GF-D8 (cell line): ENCODE data around the gene FAIM2.
A peak's percentile ranks its signal among the peaks of the same experiment; 100 is the strongest.

ENCODE experiments used
- DNase-seq: peaks from one replicate; lab custom pipeline; 2025; lab: John Stamatoyannopoulos, UW

FAIM2 gene

GRCh38 chr12:49903700-49904423, at the start of gene FAIM2:
TSS of gene FAIM2 (minus strand) at chr12:49903900. CDS start at chr12:49903792, 108 bp downstream.
- DNase-seq: no peak

GRCh38 chr12:49953151-49953550, 49.5 kb upstream of the FAIM2 start:
- DNase-seq: no peak

DNA sequence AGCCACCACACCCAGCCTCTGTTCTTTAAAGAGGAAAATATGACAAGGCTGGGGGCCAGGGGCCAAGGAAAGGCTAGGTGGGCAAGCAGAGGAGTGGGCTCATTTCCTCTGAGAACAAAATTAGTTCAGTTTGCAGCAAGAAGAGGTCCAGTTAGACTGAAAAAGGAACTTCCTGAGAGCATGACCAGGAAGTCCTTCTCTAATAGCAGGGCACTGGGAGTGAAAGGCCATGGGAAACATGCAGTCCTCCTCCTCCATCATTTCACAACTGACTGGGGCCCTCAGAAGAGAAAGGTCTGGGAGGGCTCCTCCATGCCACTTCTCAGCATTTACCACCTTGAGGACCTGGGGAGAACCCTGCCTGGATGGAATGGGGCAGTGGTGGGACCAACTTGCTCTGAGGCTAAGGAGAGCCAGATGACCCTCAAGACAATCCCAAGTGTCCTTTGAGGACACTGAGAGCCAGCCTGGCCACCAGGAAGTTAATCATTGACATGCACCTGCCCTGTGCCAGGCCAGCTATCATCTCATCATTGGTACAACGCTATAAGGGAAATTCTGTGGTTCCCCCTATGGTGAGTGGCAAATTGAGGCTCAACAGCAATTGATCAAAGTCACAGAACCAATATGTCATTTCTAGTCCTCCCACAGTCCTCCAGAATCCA, 48.8 kb upstream of the FAIM2 start:
- no peak for DNase-seq

GRCh38 chr12:49951411-49952240, 47.9 kb upstream of the FAIM2 start:
- no peak for DNase-seq

DNA sequence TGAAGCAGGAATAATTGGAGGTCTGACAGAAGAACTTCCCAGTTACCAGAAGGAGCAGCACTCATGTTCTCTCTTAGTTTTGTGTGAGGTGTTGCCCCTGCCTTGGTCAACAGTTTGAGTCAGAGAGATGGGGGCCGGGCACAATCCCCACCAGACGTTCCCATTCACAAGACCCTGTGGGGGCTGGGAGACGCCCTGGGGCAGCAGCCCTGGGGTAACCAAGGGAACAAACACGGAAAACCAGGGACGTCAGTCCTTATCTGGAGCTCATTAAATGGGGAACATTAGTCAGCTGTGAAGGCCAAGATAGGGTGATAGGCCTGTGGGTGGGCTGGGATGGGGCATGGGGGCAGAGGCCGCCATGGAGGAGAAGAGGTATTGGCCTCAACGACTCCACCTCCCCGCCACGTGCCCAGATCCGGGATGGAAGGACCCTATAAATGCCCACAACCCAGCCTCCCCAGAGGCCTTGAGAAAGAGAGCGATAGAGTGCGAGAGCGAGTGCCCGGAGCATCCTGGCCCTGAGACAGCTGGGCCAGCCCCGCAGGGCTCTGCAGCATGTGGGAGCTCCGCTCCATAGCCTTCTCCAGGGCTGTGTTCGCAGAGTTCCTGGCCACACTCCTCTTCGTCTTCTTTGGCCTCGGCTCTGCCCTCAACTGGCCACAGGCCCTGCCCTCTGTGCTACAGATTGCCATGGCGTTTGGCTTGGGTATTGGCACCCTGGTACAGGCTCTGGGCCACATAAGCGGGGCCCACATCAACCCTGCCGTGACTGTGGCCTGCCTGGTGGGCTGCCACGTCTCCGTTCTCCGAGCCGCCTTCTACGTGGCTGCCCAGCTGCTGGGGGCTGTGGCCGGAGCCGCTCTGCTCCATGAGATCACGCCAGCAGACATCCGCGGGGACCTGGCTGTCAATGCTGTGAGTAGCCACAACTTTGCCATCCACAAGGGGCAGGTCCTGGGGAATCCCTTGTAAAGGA, 46.9 kb upstream of the FAIM2 start, which contains the start of gene AQP2:
AQP2 (plus strand) TSS at position 465 of the 979 bp plus-strand sequence; CDS start at position 559, 94 bp downstream.
- no peak for DNase-seq

GRCh38 chr12:49949866-49950265, 46.2 kb upstream of the FAIM2 start:
- no peak for DNase-seq

DNA sequence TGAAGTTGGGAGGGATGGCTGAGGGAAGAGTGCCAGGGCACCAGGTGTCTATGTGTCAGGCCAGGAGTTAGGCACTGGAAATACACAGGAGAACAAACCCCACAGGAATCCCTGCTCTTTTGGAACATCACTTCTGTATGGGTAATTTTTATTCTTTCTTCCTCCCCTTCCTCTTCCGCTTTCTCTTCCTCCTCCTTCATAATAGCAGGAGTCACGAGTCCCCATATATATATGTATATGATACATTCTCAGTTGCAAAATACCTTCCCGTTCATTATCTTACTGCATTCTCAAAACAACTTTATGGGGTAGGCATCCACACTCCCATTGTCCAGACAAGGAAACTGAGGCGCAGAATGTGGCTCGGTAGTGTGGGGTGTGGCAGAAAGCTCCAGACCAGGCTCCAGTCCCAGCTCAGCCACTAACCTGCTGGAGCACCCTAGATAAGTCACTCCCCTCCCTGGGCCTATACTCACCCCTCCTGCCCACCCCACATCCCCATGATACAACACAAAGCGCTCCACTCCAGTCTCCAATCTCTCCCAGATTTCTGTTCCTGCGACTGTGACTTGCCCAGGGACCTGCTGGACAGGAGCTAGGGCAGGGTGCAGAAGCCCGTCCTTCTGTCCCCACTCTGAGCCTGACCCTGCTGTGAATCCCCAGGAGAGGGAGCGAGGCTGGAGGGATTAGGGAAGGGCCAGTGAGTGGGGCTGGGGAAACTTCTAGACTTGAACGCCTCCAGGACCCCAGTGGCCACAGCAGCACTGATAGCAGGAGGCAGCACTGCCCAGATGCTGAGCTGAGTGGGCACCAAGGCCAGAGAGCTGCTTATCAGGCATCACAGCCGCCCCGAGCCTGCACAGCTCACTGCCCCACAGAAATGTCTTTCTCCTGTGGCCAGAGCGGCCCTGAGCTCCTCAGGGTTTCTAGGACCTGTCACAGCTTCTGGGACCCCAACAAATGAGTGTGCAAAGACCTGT, 45.5 kb upstream of the FAIM2 start:
- DNase-seq: no peak

GRCh38 chr12:49947593-49948226, 44.0 kb upstream of the FAIM2 start:
- DNase-seq: no peak

DNA sequence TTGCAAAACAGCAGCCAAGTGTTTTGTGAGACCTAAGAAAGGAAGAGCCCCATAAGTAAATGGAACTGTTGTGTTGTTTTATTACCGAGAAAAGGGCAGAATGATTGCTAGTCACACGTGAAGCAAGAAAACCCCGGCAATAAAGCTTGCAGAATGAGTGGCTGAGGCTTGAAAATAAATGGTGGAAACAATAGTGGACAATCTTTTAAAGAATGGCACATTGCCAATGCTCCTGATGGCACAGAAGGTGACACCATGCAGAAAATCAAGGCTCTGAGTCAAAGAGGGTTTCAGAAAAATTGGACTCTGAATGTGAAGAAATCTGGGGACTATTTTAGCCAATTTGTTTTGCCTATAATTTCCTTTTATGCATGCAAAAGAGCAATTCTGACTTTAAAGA, 42.8 kb upstream of the FAIM2 start:
- DNase-seq: no peak

DNA sequence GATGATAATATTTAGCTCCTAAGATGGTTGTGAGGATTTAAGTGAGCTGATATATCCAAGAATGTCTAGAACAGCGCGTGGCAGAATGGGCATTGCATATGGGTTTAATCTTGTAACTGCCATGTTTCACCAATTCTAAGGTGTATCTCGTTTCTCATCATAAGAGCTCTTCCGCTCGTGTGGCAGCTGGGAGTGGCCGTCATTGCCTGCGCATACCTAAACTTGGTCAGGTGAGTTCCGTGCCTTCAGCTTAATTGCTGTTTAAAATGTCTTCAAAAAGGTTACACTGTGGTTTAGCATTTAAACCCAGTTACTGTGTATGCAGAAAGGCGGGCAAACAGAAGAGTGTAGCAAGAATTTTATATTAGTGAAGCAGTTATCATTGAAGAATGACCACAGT, 42.4 kb upstream of the FAIM2 start:
- DNase-seq: no peak

DNA sequence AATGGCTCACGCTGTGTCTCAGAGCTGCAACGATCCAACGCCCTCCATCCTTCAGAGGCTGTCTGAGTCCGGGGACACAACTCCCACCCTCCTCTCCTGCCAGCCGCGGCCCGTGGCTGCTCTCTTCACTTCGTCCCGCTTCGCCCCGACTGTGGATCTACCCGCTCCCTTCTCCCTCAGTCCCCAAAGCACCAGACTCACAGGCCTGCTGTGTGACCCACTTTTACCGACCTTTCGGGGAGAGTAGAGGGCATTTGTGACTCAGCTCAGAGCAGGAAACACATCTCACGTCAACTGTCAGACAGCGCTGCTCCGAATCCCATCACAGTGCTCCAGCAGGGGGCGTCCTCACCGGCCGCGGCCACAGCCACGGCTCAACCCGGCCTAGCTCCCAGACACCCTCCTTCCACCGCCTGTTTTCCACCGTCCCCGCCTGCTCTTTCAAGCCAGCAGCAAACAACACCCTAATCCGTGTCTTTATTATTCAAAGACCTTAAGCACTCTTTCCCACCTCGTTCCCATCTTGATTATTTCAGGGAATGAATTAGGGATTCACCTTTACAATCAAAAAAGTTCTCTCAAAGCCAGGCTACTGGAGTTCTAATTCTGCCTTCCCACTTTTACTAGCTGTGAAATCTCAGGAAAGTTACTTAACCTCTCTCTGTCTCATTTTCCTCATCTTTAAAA, 41.8 kb upstream of the FAIM2 start:
- DNase-seq: peak; percentile 1

- DNase-seq: no peak
Measured at GRCh38 chr12:49944718-49945117, 41.0 kb upstream of the FAIM2 start.

GRCh38 chr12:49944046-49944445, 40.3 kb upstream of the FAIM2 start:
- no peak for DNase-seq

DNA sequence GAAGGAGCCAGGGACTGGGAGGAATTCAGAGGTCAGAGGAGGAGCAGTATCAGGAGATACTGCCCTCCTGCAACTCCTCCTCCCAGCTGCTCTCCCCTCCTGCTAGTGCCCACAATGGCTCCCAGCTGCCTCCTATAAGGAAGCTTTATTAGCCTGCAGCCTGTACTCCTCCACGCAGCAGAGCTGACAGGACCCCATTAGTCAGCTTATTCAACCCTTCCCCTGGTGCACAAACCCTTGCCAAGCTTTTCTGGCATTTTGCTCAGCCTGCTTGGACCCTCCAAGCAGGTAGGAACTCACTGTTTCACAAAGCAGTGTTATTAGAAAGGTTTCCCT, 39.9 kb upstream of the FAIM2 start:
- DNase-seq: no peak

DNA sequence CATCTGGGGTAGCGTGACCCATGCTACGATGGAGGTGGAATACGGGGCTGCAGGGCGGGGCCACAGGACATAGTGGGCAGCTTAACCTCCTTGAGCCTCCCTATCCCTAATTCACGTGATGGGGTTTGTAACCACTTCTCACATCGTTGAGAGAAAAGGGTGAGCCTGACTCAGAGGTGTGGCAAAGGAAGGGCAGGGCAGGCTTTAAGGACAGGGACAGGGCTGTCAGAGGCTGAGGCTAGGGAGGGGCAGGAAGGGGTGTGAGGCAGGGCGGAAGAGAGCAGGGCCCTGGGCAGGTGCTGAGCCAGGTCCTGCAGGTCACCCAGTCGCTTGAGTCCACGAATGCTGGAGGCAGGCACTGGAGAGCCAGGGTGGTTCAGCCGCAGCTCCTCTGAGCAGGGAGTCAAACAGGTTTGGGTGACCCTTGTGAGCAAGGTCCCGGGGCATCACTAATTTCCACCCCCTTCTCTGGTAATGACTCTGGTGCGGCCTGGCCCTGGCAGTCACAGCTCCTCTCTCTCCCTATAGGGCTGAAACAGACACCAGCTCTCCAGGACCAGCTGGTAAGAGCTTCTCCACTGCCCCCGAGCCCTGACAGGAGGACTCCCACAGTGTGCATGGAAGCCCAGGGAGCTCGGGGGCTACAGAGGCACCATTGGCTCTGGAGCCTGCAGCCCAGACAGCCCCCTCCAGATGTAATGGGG, 39.4 kb upstream of the FAIM2 start:
- no peak for DNase-seq

DNA sequence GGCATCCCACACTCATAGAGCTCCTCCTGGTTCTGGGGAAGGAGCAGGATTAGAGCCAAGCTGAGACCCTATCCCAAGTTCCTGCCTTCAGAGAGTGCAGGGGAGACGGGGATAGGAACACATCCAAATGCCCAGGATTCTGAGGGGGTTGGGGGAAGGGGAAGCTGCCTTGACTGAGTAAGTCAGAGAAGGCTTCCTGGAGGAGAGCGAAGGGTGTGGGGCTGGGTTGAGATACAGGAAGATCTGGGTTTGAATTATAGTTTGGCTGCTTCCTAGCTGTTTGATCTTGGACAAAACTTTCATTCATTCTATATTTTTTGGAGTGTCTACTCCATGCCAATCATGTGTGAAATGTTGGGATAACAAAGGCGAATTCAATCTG, 38.8 kb upstream of the FAIM2 start:
- no peak for DNase-seq

DNA sequence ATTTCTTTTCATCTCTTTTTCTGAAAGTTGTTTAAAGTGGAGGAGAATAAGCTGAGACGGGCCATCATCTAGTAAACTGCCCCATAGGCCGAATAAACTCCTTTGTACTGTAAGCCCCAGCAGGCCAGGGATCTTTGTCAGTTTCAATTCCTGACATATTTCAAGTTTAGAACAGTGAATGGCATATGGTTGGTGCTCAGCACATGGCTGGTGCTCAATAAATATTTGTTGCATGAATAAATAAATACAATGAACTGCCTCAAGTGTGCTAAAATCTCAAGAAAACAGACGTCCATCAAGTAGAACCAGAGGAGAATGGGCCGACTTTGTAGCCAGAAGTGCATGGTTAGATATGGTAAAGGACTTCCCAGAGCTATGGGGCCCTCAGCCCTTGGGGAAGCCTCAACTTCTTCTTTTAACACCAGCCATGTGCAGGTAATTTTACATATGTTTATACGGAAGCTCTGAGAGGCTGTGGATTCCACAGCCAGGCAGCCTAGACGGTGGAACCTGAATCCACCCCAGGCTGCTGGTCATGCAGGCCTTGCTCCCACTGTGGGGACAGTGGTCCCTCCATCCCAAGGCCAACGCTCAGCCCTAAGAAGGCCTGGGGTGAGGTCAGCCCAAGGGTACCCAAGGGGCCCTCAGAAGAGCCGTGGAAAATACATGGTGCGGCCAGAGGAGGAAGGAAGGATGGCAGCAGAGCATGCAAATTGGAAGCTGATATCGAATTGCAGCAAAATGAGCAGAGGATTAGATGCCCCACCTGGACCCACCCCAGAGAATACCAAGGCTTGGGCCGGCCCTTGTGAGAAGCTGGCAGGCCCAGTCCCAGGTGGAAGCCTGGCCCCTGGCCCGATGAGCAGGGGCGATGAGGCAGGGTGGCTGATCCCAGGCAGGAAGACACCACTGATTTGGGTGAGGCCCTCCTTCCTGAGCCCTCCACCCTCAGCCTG, 38.1 kb upstream of the FAIM2 start:
- DNase-seq: no peak

DNA sequence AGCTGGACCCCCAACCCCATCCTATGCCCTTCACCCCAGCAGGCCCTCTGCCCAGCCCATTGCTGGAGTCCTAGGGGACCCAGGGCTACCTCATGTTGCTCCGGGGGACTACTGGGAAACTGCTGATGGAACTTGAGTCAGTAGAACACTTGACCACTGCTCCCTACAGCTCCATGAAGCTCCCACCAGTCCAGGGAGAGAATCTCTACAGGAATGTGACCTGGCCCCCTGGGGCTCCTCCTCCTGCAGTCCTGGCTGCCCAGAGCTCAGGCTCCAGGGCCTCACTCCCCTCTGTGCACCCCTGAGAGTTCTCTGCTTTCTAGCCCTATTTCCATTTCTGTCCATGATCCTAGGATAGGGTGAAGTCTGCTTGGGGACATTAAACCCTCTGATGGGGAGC, 36.0 kb upstream of the FAIM2 start:
- DNase-seq: no peak
